Measurements from ENCODE around the gene ENTPD8. TPM values are rescaled to one million over a fixed set of nuclear protein-coding genes. Genes with fewer than 3 reads are reported as not detected.

The ENTPD8 gene
- total RNA-seq, 2 experiments from 2014 or later = not detected

- ChIA-PET POLR2A (no interaction called here), CTCF (ENCODE audit: unreplicated experiment) (no interaction called here)
- Histone ChIP-seq H3K4me3 (ENCODE audit: low read depth, low read length, poor library complexity, severe bottlenecking) (no peak overlapping the region), H3K9me3 (ENCODE audit: low read length) (no peaks in the 10 kb centered on the region), H4K20me1 (ENCODE audit: insufficient read depth, low read length) (no peaks in the 10 kb centered on the region), H3K4me2 (ENCODE audit: low read length) (no peak overlapping the region), H3K4me1 (ENCODE audit: insufficient read depth, low read length, poor library complexity, severe bottlenecking) (peaks cover 27% of the 10 kb centered on the region), H3K27ac (ENCODE audit: low read depth, low read length, poor library complexity, severe bottlenecking) (no peak overlapping the region), H2AFZ (ENCODE audit: low read length) (no peak overlapping the region), H3K79me2 (ENCODE audit: insufficient read depth, low read depth, low read length) (no peaks in the 10 kb centered on the region), H3K9me2 (ENCODE audit: insufficient read depth, low read length) (no peaks in the 10 kb centered on the region), H3K36me3 (ENCODE audit: insufficient read depth, low read length) (no peaks in the 10 kb centered on the region)
- no peak for DNase-seq (ENCODE audit: low spot score)
- BruUV-seq (replicated peaks) = no TSS peak
- intact Hi-C loops (cut with micrococcal nuclease; ENCODE audit: unreplicated experiment) = no loop called here
- TF ChIP-seq, protein P1, sequence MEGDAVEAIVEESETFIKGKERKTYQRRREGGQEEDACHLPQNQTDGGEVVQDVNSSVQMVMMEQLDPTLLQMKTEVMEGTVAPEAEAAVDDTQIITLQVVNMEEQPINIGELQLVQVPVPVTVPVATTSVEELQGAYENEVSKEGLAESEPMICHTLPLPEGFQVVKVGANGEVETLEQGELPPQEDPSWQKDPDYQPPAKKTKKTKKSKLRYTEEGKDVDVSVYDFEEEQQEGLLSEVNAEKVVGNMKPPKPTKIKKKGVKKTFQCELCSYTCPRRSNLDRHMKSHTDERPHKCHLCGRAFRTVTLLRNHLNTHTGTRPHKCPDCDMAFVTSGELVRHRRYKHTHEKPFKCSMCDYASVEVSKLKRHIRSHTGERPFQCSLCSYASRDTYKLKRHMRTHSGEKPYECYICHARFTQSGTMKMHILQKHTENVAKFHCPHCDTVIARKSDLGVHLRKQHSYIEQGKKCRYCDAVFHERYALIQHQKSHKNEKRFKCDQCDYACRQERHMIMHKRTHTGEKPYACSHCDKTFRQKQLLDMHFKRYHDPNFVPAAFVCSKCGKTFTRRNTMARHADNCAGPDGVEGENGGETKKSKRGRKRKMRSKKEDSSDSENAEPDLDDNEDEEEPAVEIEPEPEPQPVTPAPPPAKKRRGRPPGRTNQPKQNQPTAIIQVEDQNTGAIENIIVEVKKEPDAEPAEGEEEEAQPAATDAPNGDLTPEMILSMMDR (conservative IDR thresholded peaks at IDR 0.05; ENCODE audit: low read length) = no peak
- TF ChIP-seq EZH2phosphoT487 (IDR thresholded peaks at IDR 0.05; ENCODE audit: borderline replicate concordance, low read depth, low read length) = no peak
These were observed 23.3 kb upstream of the ENTPD8 start for GRCh38 chr9:137464291-137464999.

DNA sequence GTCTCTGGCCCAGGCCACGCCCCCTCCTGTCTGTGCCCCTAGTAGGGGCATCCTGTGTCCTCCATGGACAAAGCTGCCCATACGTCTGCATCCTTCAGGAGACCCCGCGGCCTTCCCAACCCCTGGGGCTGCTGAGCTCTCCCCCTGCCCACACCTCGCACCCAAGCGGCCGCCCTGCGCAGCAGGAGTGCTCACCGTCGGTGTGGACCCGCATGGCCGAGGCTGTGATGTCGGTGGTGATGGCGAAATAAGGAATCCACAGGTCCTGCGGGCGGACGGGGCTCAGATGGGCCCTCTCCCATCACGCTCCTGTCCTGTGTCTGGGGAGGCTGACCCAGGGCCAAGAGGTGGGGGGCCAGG is 22.8 kb upstream of the ENTPD8 start:
- intact Hi-C loops (cut with micrococcal nuclease; ENCODE audit: unreplicated experiment) = no loop called here
- no peaks in the 10 kb centered on the region for H3K9me3 ChIP-seq (ENCODE audit: low read length)
- no peak overlapping the region for H3K4me2 ChIP-seq (ENCODE audit: low read length)
- no peaks in the 10 kb centered on the region for H3K36me3 ChIP-seq (ENCODE audit: insufficient read depth, low read length)
- H3K79me2 ChIP-seq (ENCODE audit: insufficient read depth, low read depth, low read length) = no peaks in the 10 kb centered on the region
- H3K4me1 ChIP-seq (ENCODE audit: insufficient read depth, low read length, poor library complexity, severe bottlenecking) = peaks cover 29% of the 10 kb centered on the region
- ChIA-PET POLR2A (interaction anchor here (1.2 kb wide), 1 partner anchor 42 kb away, joined by 3 read pairs; no protein-coding TSS in a partner anchor), CTCF (ENCODE audit: unreplicated experiment) (no interaction called here)
- TF ChIP-seq, protein P1 (conservative IDR thresholded peaks at IDR 0.05; ENCODE audit: low read length) = no peak
- TF ChIP-seq EZH2phosphoT487 (IDR thresholded peaks at IDR 0.05; ENCODE audit: borderline replicate concordance, low read depth, low read length) = no peak
- no peak overlapping the region for H3K4me3 ChIP-seq (ENCODE audit: low read depth, low read length, poor library complexity, severe bottlenecking)
- no peak overlapping the region for H2AFZ ChIP-seq (ENCODE audit: low read length)
- no peaks in the 10 kb centered on the region for H3K9me2 ChIP-seq (ENCODE audit: insufficient read depth, low read length)
- H4K20me1 ChIP-seq (ENCODE audit: insufficient read depth, low read length) = no peaks in the 10 kb centered on the region
- DNase-seq (ENCODE audit: low spot score) = no peak
- BruUV-seq (replicated peaks) = no TSS peak
- H3K27ac ChIP-seq (ENCODE audit: low read depth, low read length, poor library complexity, severe bottlenecking) = no peak overlapping the region
